Large intestine (tissue), 12 donors: Measurements from ENCODE around the gene TP73. TPM values are rescaled to one million over a fixed set of nuclear protein-coding genes. Genes with fewer than 3 reads are reported as not detected.

Source experiments
- DNase-seq, 2 donors: peaks; one replicate each; pipeline versions ENCODE4 v3.0.0 to v3.0.0-alpha.2; 2013
- H3K27ac ChIP-seq: one replicate; pipeline ENCODE4 v1.5.1; 2013; ENCODE audit warnings: low read length
- H3K27me3 ChIP-seq: 2 replicates; pipeline ENCODE4 v1.6.1; 2013; ENCODE audit warnings: low read length; ENCODE audit not compliant: control insufficient read depth, insufficient read depth
- H3K36me3 ChIP-seq: 2 replicates; pipeline ENCODE4 v1.6.1; 2013; ENCODE audit warnings: low read length; ENCODE audit not compliant: control insufficient read depth, insufficient read depth
- H3K4me1 ChIP-seq: one replicate; pipeline ENCODE4 v1.6.1; 2013; ENCODE audit warnings: low read length; ENCODE audit not compliant: control insufficient read depth, insufficient read depth
- H3K4me3 ChIP-seq: one replicate; pipeline ENCODE4 v1.5.1; 2013; ENCODE audit warnings: low read length
- H3K9me3 ChIP-seq: one replicate; pipeline ENCODE4 v1.6.1; 2013; ENCODE audit warnings: mild to moderate bottlenecking, low read depth, low read length, moderate library complexity; ENCODE audit not compliant: control insufficient read depth
- WGBS: methylation state at CpG from one replicate; pipeline ENCODE4 v1.1.5; 2013; ENCODE audit warnings: low lambda C conversion rate; ENCODE audit not compliant: insufficient coverage; 5-methylcytosine and 5-hydroxymethylcytosine counted together
- long read RNA-seq, 11 donors: transcript quantifications; one replicate each; lab custom pipeline, GENCODE V29; 2026
- polyA plus RNA-seq: library from polyadenylated mRNA; unstranded; fragments of 120-200 nt; gene quantifications from one replicate; pipeline ENCODE4 v1.2.1, GENCODE V29; 2013

Gene TP73
- 0.55 TPM for polyA plus RNA-seq
- long read RNA-seq, donor 1, result 0 reads
- long read RNA-seq, donor 2, result 0 reads
- long read RNA-seq, donor 3, result 0 reads
- long read RNA-seq, donor 4, result 0 reads
- long read RNA-seq, donor 5, result 0 reads
- long read RNA-seq, donor 6, result 0 reads
- long read RNA-seq, donor 7, result 0 reads
- long read RNA-seq, donor 8, result 0 reads
- long read RNA-seq, donor 9, result 0 reads
- long read RNA-seq, donor 10, result 0 reads
- long read RNA-seq, donor 11, result 0 reads

GRCh38 chr1:3651930-3652547, at the start of gene TP73:
Gene TP73, plus strand, starts transcription at chr1:3652516. Its CDS starts 29,850 bp downstream, at chr1:3682366.
- no CpG with 5 or more reads among the region's 80 CpGs for WGBS
- Histone ChIP-seq H3K27me3 (peaks cover 62% of the 10 kb centered on the region), H3K4me3 (no peak within 1 kb of the TSS), H3K36me3 (peaks cover 2% of the 10 kb centered on the region), H3K4me1 (peaks cover 12% of the 10 kb centered on the region), H3K9me3 (peaks cover 10% of the 10 kb centered on the region), H3K27ac (no peak within 1 kb of the TSS)
- peak in 1 of 2 donors; percentile 11 for DNase-seq

- Histone ChIP-seq H3K36me3 (no peaks in the 10 kb centered on the region), H3K4me3 (no peak overlapping the region), H3K9me3 (no peaks in the 10 kb centered on the region), H3K27me3 (no peaks in the 10 kb centered on the region), H3K27ac (no peak overlapping the region), H3K4me1 (peaks cover 5% of the 10 kb centered on the region)
- no peak for DNase-seq
- WGBS, result no CpG with 5 or more reads among the region's 11 CpGs
Measured at GRCh38 chr1:3603156-3603555, 49.2 kb upstream of the TP73 start.

- no peak for DNase-seq
- peaks cover under 1% of the 10 kb centered on the region for H3K4me1 ChIP-seq
- WGBS, result no CpG with 5 or more reads among the region's 29 CpGs
Measured at GRCh38 chr1:3603571-3604467, 48.5 kb upstream of the TP73 start.

GRCh38 chr1:3604468-3604974, 47.8 kb upstream of the TP73 start:
- no peaks in the 10 kb centered on the region for H3K36me3 ChIP-seq
- no peaks in the 10 kb centered on the region for H3K9me3 ChIP-seq
- no peak for DNase-seq
- H3K27ac ChIP-seq, result no peak overlapping the region
- WGBS, result no CpG with 5 or more reads among the region's 8 CpGs
- no peaks in the 10 kb centered on the region for H3K4me1 ChIP-seq
- no peaks in the 10 kb centered on the region for H3K27me3 ChIP-seq
- H3K4me3 ChIP-seq, result no peak overlapping the region

More at GRCh38 chr1:3603571-3604467, 48.5 kb upstream of the TP73 start:
- Histone ChIP-seq H3K36me3 (no peaks in the 10 kb centered on the region), H3K9me3 (no peaks in the 10 kb centered on the region), H3K27me3 (no peaks in the 10 kb centered on the region), H3K4me3 (no peak overlapping the region), H3K27ac (no peak overlapping the region)

GRCh38 chr1:3604997-3605823, 47.1 kb upstream of the TP73 start:
- WGBS, result 50% methylated on average over 2 of the region's 7 CpGs
- Histone ChIP-seq H3K9me3 (no peaks in the 10 kb centered on the region), H3K27ac (no peak overlapping the region), H3K36me3 (no peaks in the 10 kb centered on the region), H3K4me3 (no peak overlapping the region), H3K4me1 (no peaks in the 10 kb centered on the region), H3K27me3 (peaks cover 4% of the 10 kb centered on the region)
- DNase-seq, result no peak

- peaks cover 6% of the 10 kb centered on the region for H3K27me3 ChIP-seq
- H3K36me3 ChIP-seq, result no peaks in the 10 kb centered on the region
- DNase-seq, result no peak
- no peak overlapping the region for H3K4me3 ChIP-seq
- H3K27ac ChIP-seq, result no peak overlapping the region
- no peaks in the 10 kb centered on the region for H3K9me3 ChIP-seq
- H3K4me1 ChIP-seq, result peaks cover 11% of the 10 kb centered on the region
- 87% methylated on average over 3 of the region's 23 CpGs for WGBS
Measured at GRCh38 chr1:3606779-3607702, 45.3 kb upstream of the TP73 start.

GRCh38 chr1:3607703-3608065, 44.6 kb upstream of the TP73 start:
- no peak overlapping the region for H3K27ac ChIP-seq
- peaks cover 6% of the 10 kb centered on the region for H3K27me3 ChIP-seq
- no peak overlapping the region for H3K4me3 ChIP-seq
- H3K9me3 ChIP-seq, result no peaks in the 10 kb centered on the region
- H3K36me3 ChIP-seq, result no peaks in the 10 kb centered on the region
- peaks cover 12% of the 10 kb centered on the region for H3K4me1 ChIP-seq
- WGBS, result no CpG with 5 or more reads among the region's 18 CpGs
- no peak for DNase-seq

- Histone ChIP-seq H3K9me3 (no peaks in the 10 kb centered on the region), H3K36me3 (no peaks in the 10 kb centered on the region), H3K27me3 (peaks cover 6% of the 10 kb centered on the region), H3K4me1 (peaks cover 14% of the 10 kb centered on the region), H3K4me3 (no peak overlapping the region), H3K27ac (no peak overlapping the region)
- no peak for DNase-seq
- WGBS, result no CpG with 5 or more reads among the region's 7 CpGs
Measured at GRCh38 chr1:3608154-3608553, 44.2 kb upstream of the TP73 start.

GRCh38 chr1:3609016-3609768, 43.1 kb upstream of the TP73 start:
- Histone ChIP-seq H3K27me3 (peaks cover 6% of the 10 kb centered on the region), H3K4me3 (no peak overlapping the region), H3K4me1 (peaks cover 23% of the 10 kb centered on the region), H3K9me3 (no peaks in the 10 kb centered on the region), H3K27ac (no peak overlapping the region), H3K36me3 (no peaks in the 10 kb centered on the region)
- no peak for DNase-seq
- WGBS, result no CpG with 5 or more reads among the region's 22 CpGs
